PFSK-1 (cell line): ENCODE data around the gene STX10.

Experiments
- FOXP2 ChIP-seq: optimal IDR thresholded peaks from 2 replicates; pipeline ENCODE3; 2011; ENCODE audit warnings: borderline replicate concordance, control low read depth, inconsistent platforms; ENCODE audit not compliant: insufficient read depth; ENCODE audit errors: extremely low read length, extremely low read depth
- POLR2AphosphoS5 ChIP-seq: IDR thresholded peaks from 2 replicates; pipeline ENCODE4 v1.6.1; 2012; ENCODE audit warnings: low read depth, mild to moderate bottlenecking, control low read depth, low read length, moderate library complexity
- SIN3A ChIP-seq: IDR thresholded peaks from 2 replicates; pipeline ENCODE4 v1.6.1; 2012; ENCODE audit warnings: mild to moderate bottlenecking, low read length, moderate library complexity, borderline replicate concordance; ENCODE audit not compliant: insufficient read depth
- TAF1 ChIP-seq: IDR thresholded peaks from 2 replicates; pipeline ENCODE4 v1.6.1; 2012; ENCODE audit warnings: low read length, control low read depth, borderline replicate concordance; ENCODE audit not compliant: insufficient read depth
- TF ChIP-seq, protein P1 (sequence below), 2 experiments: IDR thresholded peaks; 2 replicates each; pipeline versions ENCODE4 v1.6.1 to v1.8.0; 2011 to 2012; ENCODE audit warnings: low read depth in 2 of 2, low read length in 2 of 2, control low read depth in 1 of 2, inconsistent platforms in 1 of 2, mild to moderate bottlenecking in 1 of 2, moderate library complexity in 1 of 2; ENCODE audit not compliant: insufficient read depth in 1 of 2

STX10 gene

DNA sequence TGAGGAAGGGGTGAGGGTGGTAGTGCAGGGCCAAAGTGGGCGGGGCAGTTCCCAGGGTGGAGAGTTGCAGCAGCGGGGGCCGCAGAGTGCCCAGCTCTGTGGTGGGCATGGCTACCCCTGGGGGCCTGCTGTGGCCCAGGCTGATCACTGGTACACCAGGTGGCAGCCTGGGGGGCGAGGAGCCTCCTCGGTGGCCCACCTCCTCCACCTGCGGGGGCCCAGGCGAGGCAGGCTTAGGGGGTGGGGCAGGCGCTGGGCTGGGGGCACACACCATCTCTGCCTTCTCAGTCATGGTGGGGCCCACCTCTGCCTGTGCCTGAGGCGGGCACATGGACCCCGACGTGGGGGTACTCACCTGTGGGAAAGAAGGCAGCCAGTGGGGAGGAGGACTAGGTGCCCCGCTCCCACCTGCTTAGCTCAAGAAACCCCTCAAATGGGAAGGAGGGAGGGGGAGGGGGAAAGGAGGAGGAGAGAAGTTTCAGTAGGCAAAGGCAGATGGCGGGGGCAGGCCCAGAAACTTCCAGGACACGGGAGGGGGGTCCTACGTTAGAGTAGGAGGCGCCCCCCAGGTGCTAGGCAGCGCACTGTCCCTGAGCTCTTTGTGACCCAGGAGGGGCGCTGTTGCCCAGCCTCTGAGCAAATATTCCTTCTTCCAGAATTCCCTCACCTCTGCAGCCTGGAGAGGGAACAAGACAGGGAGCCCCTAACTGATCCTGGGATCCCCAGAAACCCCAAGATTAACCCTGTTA lies 49.2 kb downstream of the STX10 start:
- TF ChIP-seq TAF1 (no peak), POLR2AphosphoS5 (no peak), FOXP2 (no peak), SIN3A (no peak)
- TF ChIP-seq, protein P1, sequence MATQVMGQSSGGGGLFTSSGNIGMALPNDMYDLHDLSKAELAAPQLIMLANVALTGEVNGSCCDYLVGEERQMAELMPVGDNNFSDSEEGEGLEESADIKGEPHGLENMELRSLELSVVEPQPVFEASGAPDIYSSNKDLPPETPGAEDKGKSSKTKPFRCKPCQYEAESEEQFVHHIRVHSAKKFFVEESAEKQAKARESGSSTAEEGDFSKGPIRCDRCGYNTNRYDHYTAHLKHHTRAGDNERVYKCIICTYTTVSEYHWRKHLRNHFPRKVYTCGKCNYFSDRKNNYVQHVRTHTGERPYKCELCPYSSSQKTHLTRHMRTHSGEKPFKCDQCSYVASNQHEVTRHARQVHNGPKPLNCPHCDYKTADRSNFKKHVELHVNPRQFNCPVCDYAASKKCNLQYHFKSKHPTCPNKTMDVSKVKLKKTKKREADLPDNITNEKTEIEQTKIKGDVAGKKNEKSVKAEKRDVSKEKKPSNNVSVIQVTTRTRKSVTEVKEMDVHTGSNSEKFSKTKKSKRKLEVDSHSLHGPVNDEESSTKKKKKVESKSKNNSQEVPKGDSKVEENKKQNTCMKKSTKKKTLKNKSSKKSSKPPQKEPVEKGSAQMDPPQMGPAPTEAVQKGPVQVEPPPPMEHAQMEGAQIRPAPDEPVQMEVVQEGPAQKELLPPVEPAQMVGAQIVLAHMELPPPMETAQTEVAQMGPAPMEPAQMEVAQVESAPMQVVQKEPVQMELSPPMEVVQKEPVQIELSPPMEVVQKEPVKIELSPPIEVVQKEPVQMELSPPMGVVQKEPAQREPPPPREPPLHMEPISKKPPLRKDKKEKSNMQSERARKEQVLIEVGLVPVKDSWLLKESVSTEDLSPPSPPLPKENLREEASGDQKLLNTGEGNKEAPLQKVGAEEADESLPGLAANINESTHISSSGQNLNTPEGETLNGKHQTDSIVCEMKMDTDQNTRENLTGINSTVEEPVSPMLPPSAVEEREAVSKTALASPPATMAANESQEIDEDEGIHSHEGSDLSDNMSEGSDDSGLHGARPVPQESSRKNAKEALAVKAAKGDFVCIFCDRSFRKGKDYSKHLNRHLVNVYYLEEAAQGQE (IDR thresholded peaks at IDR 0.05; ENCODE audit: insufficient read depth in 1 of 2, low read depth in 2 of 2, low read length in 2 of 2), result no peak

DNA sequence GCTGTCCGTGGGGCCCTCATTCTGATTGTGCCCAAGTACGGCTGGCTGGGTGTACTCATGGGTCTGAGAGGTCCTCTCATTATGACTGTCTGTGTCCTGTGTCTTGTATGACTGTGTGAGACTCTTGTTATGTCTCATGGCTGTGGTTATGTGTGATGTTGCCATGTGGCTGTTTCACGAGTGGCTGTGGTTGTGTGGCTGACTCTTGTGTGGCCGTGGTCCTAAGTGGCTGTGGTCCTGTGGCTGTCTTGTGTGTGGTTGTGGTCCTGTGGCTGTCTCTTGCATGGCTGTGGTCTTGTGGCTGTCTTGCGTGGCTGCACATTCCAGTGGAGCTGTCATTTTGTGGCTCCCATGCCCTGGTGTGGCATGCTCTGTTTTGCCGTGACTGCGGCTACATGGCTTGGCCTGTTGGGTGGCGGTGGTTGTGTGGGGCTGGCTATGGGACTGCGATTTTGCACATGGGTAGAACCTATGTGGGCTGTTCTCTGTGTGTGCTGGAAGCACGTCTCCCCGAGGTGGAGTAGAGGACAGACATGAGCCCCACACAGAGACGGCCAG lies 50.1 kb downstream of the STX10 start:
- TF ChIP-seq SIN3A (no peak), TAF1 (no peak), FOXP2 (no peak), POLR2AphosphoS5 (no peak)
- TF ChIP-seq, protein P1 (IDR thresholded peaks at IDR 0.05; ENCODE audit: insufficient read depth in 1 of 2, low read depth in 2 of 2, low read length in 2 of 2), result no peak

DNA sequence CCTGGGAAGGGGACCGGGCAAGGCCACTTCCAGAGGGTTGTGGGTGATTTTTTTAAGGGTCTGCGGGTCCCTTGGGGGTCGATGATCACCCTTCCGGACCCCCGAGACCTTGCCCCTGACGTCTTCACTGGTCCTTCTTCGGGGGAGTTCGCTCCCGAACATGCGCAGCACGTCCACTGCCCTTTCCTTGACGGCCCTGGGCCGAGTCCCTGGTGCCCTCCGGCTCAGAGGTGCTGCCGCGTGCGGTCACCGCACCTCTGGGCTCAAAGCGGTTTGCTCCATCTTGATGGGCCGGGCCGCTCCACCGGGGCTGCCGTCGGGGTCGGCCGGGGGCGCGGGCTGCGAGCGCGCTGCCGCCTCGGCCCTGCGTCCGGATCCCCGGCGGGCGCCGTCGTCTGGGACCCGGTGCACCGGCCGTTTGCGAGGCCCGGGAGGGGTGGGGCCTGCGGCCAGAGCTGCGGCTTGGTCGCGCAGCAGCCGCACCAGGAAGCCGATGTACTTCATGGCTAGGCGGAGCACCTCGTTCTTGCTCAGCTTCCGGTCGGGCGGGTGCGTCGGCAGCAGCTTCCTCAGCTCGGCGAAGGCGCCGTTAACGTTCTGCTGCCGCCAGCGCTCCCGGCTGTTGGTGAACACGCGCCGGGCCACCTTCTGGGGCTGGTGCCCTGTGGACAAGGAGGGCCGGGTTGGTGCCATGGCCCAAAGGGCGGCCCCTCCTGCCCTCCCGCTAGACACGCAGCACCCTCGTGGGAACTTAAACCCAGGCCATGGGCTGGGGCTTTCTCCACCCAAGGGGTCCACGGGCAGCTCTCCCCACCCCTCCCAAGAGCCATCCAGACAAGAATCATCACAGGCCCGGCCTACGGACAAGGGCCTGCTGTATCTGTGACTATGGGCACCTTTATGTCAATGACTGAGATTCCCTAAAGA lies 50.8 kb downstream of the STX10 start:
- TF ChIP-seq, protein P1 (IDR thresholded peaks at IDR 0.05; ENCODE audit: insufficient read depth in 1 of 2, low read depth in 2 of 2, low read length in 2 of 2), result no peak
- no peak for TF ChIP-seq FOXP2
- no peak for TF ChIP-seq TAF1
- no peak for TF ChIP-seq SIN3A
- TF ChIP-seq POLR2AphosphoS5, result no peak

DNA sequence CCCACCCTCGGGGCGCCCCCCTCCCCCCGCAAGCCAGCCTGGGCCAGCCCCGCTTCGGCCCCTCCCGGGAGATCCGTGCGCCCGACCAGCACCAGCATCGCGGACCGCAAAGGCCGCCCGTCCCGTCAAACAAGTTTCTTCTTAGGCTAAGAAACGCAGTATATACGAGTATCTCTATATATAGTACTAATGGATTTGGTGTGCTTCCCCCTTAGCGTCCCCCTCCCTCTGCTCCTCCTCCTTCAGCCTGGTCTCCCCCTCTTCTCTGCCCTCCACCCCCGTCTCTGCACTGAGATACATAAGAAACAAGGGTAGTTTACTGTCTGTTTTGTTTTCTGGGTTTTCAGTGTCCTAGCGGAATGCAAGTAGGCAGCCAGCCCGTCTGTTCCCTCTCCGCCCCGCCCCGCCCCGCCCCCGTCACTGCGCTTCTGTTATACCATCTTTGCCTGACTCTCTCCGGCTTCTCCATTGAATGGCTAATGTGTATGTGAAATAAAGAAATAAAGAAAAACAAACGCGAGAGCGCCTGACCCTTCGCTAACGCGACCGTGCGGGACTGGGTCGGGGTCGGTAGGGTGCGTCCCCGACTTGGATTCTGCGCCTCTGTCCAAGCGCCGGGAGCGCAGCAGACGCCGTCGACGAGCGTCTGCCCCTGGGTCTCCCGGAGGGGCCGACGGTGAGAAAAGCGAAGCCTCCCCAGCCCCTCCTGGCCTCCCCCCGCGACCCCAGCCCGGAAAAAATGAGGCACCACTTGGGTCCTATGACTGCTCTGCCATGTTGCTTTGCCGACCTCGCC lies 51.7 kb downstream of the STX10 start:
- TF ChIP-seq TAF1 (no peak), POLR2AphosphoS5 (no peak), FOXP2 (no peak)
- TF ChIP-seq, protein P1 (IDR thresholded peaks at IDR 0.05; ENCODE audit: insufficient read depth in 1 of 2, low read depth in 2 of 2, low read length in 2 of 2), result no peak
